ENCODE results near the gene KRTAP12-3. TPM values are rescaled to one million over a fixed set of nuclear protein-coding genes. Genes with fewer than 3 reads are reported as not detected.
"Not testable (repeated sequence)": the region's sequence is repeated elsewhere in the genome, so short reads cannot be mapped to it uniquely, and the experiment has no call there.

The KRTAP12-3 gene
- polyA plus RNA-seq, 12 donors = not detected

DNA sequence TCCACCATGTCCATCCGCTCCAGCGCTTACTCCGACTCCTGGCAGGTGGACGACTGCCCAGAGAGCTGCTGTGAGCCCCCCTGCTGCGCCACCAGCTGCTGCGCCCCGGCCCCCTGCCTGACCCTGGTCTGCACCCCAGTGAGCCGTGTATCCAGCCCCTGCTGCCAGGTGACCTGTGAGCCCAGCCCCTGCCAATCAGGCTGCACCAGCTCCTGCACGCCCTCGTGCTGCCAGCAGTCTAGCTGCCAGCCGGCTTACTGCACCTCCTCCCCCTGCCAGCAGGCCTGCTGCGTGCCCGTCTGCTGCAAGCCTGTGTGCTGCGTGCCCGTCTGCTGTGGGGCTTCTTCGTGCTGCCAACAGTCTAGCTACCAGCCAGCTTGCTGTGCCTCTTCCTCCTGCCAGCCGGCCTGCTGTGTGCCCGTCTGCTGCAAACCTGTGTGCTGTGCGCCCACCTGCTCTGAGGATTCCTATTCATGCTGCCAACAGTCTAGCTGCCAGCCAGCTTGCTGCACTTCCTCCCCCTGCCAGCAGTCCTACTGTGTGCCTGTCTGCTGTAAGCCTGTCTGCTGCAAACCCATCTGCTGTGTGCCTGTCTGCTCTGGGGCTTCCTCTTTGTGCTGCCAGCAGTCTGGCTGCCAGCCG is 30.4 kb upstream of the KRTAP12-3 start:
- DNase-seq = not testable (repeated sequence)

DNA sequence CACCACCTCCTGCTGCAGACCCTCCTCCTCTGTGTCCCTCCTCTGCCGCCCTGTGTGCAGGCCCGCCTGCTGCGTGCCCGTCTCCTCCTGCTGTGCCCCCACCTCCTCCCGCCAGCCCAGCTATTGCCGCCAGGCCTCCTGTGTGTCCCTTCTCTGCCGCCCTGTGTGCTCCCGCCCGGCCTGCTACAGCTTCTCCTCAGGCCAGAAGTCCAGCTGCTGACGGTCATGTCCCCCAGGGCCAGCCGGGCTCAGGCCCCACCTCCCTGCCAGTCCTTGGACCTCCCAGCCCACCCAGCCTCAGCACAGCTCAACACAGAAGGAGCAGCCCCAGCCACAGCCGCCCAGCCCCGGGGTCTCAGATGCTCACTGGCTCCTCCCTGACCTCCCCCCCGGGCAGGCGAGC is 29.9 kb upstream of the KRTAP12-3 start:
- not testable (repeated sequence) for DNase-seq

DNA sequence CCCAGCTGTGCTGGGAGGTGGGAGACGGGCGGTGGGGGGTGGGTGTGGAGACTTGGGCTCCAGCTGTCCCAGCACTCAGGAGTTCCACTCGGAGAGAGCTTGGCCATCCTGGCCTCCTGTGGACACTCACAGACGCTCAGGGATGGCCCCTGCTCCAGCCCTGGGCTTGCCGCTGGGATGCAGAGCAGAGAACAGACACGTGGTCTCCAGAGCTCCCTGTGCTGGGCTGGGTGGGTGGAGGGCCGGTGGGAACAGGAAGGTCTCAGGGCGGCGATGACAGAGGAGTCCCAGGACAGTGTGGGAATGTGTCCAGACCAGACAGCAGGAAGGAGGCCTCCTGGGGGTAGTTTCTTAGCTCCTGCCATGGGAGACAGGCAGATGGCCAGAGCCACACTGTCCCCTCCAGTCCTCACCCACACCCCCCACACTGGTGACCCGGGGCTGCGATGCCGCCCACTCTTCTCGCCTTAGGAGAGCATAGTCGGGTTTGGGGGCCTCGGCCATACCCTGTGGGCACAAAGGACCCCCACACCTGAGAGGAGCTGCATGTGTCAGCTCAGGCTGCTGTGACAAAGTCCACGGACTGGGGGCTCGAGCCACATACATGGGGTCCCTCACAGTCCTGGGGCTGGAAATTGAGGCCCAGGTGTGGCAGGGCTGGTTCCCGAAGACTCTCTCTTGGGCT is 28.9 kb upstream of the KRTAP12-3 start:
- DNase-seq = no peak

DNA sequence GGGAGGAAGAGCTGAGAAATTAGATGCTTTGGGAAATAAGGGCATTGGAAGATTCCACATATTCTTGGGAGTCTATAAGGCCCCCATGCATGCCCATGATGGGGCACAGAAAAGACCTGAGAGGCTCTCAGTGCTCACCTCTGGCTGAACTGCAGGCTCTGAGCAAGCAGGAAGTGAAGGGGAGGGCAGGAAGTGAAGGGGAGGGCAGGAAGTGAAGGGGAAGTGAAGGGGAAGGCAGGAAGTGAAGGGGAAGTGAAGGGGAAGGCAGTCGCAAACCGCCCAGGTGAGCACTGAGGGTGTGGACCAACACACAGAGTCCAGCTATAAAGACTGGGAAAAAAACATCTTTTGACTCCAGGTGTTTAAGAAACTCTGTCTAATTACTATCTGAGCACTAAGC is 27.3 kb upstream of the KRTAP12-3 start:
- DNase-seq = no peak

DNA sequence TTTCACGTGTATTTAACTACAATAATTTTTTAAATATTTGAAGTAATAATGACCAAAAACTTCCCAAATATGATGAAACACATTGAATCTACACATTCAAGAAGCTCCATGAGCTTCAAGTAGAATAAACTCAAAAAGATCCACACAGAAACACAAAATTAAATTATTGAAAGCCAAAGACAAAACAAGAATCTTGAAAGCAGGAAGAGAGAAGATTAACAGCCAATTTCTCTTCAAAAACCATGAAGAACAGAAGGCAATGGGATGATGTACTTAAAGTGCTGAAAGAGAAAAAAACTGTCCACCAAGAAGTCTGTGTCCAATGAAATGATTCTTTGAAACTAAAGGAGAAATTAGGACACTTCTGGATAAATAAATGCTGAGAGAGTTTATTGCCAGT is 25.7 kb upstream of the KRTAP12-3 start:
- DNase-seq = no peak

DNA sequence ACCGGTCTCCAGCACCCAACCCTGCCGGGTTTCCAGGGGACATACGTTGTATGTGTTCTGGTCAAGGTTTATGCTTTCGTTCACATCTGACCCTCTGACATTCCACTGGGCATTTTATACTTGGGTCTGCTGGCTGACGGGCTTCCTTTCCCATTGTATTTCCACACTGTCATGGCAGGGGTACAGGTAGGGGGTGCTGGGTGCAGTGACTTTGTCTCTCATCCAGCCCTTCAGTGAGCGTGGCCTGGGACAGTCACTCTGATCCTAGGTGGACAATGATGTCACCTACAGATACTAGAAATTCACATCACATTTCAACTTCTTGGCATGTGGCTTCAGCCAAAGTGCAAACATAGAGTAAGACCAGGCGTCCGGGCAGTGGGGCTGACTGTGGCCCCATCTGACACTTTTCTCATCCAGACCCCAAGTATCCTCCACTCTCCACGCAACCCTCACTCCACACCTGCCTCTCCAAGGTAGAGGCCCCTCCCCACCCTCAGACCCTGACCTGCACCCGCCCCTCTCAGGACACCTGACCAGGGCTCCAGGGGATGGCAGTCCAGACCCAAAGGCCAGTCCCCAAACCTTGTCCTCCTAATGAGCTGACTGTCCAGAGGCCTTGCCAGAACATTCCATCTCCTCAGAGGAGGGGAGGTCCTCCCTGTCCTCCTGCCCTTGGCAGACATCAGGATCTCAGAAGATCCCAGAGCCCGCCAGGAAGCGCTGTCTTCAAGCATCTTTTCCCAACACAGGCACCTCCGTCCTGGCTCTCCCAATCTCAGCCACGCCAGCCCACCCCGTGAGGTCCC is 21.3 kb upstream of the KRTAP12-3 start:
- DNase-seq = no peak

DNA sequence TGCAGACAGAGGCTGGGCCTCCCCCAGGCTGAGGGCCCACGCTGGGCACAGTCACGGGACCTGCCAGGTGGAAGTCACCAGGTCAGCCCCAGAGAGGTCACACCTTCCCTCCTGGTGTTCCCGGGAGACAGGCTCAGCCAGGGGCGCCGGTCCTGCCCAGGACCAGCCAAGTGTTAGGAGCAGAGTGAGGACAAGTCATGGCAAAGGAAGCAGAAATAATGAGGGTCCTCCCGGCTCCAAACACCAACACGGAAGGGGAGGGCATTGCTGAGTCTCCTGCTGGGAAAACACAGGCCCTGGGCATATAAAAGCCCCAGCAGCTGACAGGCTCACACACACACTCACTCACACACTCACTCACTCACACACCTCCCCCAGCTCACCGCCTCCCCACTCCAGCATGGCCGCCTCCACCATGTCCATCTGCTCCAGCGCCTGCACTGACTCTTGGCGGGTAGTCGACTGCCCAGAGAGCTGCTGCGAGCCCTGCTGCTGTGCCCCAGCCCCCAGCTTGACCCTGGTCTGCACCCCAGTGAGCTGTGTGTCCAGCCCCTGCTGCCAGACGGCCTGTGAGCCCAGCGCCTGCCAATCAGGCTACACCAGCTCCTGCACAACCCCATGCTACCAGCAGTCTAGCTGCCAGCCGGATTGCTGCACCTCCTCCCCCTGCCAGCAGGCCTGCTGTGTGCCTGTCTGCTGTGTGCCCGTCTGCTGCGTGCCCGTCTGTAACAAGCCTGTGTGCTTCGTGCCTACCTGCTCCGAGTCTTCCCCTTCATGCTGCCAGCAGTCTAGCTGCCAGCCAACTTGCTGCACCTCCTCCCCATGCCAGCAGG is 20.5 kb upstream of the KRTAP12-3 start, which contains the start of gene KRTAP10-10:
Gene KRTAP10-10, plus strand, starts transcription at position 339 of the 833 bp plus-strand sequence. Its CDS starts 62 bp downstream, at position 401.
- no peak for DNase-seq

DNA sequence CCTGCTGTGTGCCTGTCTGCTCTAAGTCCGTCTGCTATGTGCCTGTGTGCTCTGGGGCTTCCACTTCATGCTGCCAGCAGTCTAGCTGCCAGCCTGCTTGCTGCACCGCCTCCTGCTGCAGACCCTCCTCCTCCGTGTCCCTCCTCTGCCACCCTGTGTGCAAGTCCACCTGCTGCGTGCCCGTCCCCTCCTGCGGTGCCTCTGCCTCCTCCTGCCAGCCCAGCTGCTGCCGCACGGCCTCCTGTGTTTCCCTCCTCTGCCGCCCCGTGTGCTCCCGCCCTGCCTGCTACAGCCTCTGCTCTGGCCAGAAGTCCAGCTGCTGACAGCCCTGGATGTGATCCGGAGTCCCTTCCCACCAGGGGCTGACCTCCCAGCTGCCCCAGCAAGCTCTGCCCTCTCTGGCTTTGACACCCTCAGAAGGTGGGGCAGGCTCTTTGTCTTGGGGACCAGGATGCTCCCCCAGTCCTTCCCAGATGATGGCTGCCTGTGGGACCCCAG is 19.8 kb upstream of the KRTAP12-3 start:
- DNase-seq = not testable (repeated sequence)

DNA sequence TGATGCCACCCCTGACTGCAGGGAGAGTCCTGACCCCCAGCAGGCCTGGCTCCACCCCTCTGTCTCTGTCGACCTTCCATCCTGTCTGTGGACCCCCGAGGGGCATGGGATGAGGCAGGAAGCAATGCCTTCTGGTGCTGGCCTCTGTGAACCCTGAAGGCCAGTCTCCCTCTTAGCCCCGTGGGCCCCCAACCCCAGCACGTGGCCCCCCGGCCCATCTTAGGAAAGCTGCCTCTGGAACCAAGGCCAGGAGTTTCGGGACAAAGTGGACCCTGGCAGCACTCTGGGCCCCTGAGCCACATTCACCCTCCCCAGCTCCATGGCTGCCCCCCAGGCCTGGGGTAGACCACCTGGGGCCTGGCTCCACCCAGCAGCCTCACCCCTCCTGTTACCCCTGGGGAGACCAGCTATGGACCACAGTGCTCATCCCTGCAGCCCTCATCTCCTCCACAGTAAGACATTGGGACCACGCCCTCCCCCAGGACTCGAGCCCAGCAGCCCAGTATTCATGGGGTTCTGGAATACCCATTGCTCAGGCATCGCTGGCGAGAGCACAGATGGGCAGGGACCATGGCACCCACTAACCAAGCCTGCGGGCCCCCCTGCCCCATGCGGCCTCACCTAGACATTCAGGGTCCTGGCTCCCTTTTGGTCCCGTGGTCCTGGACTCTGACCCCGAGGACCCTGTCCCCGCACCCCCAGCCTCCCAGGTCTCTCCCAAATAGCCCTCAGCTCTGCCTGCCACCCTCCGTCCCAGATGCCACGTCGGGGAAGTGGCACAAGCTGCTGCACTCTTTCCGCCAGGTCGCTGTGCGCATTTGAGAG is 19.0 kb upstream of the KRTAP12-3 start:
- DNase-seq = not testable (repeated sequence)

DNA sequence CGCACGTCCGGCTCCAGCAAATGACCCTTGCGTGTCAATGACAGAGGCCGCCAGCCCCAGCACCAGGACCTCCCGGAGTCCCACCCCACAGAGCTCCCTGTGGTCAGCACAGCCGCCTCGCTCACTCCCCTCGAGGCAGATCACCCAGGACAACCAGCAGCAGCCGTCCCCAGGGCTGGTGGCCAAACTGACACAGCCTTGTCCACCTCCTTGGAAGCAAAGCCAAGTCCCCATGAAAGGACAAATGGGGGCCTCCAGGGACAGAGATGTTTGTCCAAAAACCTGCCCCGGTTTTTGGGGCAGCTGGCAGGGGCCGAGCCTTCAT is 18.4 kb upstream of the KRTAP12-3 start:
- no peak for DNase-seq

DNA sequence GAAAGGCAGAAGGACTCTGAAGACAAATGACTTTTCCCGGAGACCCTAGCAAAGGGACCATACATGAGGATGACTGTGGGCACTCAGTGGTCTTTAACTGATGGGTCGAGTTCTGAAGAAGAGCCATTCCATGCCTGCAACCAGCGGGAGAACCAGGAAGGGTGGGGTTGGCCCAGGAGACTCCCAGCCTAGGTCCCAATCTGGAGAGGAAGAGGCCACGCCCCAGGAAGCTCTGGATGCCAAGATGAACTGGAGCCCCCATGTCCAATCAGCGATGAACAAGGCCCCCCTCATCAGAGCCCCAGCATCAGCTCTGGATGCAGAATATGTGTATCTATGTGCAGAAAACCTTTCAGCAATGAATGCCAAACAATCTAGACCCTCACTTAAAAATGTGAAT is 17.0 kb upstream of the KRTAP12-3 start:
- DNase-seq = no peak

DNA sequence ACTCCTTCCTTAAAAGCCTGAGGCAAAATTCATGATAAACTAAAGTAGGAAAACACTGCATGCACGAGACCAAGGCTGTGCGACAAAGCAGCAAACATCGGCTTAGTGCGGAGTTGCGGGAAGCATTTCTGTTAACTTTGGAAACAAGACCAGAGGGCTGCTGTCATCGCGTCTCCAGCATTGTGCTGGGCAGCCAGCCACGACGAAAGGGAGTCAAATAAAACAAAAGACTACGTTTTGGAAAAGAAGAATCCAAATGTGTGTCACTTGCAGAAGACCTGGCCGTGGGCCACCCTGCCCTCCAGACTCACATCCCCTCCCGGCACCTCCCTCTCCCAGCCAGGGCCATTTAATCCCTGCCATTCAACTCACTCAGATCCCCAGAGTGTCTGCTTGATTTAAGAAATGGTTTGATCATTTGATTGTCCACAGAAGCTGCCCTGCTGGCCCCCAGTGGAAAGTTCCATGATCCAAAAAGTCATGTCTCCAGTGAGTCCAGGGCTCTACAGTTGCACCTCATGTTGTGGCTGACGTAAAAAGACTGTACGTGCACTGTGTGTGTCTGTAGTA is 13.9 kb upstream of the KRTAP12-3 start:
- no peak for DNase-seq

DNA sequence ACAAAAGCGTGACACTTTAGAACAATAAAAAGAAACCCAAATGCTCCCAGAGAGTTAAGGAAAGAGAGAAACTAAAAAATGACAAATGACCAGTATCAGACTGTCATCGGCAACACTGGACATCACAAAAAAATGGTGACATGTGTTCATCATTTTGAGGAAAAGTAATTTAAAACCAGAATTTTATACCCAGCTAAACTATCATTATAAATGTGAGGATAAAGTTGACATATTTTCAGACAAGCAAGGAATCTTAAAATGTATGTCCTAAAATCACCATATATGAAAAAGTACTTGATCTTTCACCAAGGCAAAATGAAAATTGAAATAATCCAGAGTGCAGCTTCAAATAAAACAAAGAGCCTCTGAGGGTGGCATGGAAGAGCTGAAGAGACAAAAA is 12.9 kb upstream of the KRTAP12-3 start:
- DNase-seq = no peak

DNA sequence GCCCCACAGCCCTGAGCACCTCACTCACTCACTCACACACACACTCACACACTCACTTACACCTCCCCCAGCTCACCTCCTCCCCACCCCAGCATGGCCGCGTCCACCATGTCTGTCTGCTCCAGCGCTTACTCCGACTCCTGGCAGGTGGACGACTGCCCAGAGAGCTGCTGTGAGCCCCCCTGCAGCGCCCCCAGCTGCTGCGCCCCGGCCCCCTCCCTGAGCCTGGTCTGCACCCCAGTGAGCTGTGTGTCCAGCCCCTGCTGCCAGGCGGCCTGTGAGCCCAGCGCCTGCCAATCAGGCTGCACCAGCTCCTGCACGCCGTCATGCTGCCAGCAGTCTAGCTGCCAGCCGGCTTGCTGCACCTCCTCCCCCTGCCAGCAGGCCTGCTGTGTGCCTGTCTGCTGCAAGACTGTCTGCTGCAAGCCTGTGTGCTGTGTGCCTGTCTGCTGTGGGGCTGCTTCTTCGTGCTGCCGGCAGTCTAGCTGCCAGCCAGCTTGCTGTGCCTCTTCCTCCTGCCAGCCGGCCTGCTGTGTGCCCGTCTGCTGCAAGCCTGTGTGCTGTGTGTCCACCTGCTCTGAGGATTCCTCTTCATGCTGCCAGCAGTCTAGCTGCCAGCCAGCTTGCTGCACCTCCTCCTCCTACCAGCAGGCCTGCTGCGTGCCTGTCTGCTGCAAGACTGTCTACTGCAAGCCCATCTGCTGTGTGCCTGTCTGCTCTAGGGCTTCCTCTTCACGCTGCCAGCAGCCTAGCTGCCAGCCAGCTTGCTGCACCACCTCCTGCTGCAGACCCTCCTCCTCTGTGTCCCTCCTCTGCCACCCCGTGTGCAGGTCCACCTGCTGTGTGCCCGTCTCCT is 11.1 kb upstream of the KRTAP12-3 start, which contains the start of gene KRTAP10-11:
Gene KRTAP10-11, plus strand, starts transcription at position 49 of the 856 bp plus-strand sequence. Its CDS starts 45 bp downstream, at position 94.
- DNase-seq = not testable (repeated sequence)

DNA sequence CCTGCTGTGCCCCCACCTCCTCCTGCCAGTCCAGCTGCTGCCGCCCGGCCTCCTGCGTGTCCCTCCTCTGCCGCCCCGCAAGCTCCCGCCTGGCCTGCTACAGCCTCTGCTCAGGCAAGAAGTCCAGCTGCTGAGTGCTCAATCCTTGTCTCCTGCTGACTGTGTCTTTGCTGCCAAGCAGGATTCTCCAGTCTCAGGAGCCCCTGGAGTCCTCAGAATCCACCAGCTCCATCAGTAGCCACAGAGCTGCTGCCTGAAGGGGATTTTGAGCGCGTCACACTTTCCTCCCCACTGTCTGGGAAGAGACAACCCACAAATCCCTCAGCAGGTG is 10.5 kb upstream of the KRTAP12-3 start:
- DNase-seq = no peak

DNA sequence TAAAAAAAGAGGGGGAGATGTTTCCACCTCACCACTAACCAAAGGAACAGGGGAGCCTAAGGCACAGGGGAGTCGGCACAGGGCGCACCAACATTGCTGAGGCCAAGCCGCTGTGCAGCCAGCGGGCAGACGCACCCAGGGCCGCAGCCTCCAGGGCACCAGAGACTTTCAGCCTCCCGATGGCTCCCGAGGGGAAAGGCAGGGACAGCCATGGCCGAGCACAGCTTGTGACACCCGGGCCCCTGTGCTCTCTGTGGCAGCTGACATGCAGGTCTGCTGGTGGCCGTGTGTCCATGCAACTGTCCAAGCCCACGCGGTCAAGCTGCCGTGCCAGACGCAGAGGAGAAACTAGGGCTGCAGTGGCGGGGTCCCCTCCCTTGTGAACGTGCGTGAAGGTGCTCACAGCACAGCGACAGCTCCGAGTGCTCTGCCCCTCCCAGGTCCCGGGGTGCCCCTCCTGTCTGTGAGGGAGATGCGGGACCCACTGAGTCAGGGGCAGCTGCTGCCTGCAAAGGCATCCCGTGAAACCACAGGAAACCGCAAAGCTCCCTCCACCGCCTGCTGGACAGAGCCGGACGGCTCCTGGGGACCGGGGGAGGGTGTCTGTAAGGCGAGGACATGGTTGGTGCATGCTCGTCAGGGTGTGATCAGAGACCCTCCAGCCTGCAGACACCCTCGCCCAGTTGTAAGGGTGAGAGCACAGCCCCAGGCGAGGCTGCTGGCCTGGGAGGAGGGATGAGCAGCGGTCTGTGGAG is 9.0 kb upstream of the KRTAP12-3 start:
- no peak for DNase-seq

DNA sequence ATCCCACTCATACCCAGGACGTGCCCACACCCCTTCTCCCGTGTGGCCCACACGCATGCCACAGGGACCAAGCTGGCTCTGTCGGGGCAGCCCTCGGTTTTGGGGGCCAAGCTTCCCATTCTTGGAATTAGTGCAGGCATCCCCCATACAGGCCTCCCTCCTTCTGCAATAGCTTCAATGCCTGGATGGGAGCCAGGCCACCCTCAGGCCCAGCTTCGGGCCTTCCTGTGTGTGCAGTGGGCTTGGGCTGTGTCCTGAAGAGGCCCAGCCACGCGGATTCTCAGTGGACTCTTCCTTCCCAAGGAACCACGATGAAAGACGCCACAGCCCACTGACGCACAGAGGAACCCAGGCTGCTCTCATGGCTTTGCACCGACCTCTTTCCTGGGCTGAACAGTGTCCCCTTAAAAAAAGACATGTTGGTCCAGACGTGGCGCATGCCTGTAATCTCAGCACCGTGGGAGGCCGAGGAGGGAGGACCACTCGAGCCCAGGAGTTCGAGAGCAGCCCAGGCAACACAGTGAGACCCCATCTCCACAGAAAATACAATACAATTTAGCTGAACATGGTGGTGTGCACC is 8.1 kb upstream of the KRTAP12-3 start:
- DNase-seq = no peak

DNA sequence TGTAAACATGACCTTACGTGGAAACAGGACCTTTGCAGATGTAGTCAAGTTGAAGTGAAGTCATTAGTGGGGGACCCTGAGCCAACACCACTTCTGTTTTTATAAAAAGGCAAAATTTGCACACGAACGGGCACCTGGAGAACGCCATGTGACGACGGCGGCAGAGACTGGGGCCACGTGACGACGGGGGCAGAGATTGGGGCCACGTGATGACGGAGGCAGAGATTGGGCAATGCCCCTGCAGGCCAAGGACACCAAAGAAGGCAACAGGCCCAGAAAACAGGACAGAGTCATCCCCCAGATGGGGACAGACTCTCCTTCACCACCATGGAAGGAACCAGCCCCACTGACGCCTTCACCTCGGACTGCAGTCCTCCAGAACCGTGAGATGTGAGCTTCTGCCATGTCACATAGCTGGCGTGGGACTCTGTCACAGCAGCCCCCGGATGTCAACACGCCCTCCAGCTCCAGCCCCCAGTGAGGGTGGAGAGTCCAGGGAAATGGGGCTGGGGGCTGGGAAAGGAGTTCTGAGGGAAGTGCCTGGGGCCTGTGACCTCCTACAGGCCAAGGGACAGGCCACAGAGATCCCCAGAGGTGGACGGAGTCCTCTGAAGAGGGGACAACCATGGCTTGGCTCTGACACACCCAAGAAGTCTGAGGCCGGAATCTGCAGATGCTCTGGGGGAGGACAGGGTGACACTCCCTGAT is 7.3 kb upstream of the KRTAP12-3 start:
- no peak for DNase-seq

Data from muscle of arm (tissue), 12 donors.